T-helper 9 cell (primary cell): ENCODE measurements around the gene PNMT.

Experiments used
- DNase-seq: peaks from one replicate; pipeline ENCODE4 v3.0.0-alpha.2; 2020

The PNMT gene

GRCh38 chr17:39671651-39672521 lies 3.6 kb downstream of the PNMT start:
- no peak for DNase-seq

- DNase-seq = no peak
Observed at GRCh38 chr17:39672522-39673334, 4.5 kb downstream of the PNMT start.

DNA sequence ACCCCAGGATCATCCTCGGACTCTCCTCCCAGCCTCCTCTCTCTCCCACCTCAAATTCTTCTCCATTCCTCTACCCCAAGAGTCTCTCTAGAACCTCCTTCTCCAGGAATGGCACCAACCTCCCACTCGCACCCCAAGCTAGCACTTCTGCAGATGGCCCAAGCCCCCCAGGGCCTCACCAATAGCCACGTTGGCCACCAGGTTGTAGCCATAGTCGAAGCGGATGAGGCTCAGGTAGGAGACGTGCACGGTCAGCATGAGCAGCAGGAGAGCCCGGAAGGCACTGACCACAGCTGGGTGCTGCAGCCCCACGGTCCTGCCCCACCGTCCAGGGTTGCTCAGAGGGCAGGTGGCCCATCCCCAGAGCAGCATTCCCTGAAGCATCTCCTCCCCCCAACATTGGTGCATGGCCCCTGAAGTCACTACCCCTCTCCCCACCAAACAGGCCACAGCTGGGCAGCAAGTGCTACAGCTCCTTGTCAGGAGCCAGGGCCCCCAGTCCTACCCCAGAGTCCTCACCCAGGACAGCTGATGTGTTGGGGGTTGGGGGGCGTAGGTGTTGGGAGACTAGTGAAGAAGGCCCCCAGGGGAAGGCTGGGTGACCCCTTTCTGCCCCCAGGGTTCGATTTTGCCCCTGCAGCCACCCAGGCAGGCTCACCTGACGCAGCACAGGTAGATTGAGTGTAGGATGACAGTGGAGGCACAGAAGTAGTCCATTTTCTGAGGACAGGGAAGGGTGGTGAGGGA lies 5.3 kb downstream of the PNMT start:
- no peak for DNase-seq

GRCh38 chr17:39674179-39674578 lies 5.9 kb downstream of the PNMT start:
- DNase-seq = no peak

DNA sequence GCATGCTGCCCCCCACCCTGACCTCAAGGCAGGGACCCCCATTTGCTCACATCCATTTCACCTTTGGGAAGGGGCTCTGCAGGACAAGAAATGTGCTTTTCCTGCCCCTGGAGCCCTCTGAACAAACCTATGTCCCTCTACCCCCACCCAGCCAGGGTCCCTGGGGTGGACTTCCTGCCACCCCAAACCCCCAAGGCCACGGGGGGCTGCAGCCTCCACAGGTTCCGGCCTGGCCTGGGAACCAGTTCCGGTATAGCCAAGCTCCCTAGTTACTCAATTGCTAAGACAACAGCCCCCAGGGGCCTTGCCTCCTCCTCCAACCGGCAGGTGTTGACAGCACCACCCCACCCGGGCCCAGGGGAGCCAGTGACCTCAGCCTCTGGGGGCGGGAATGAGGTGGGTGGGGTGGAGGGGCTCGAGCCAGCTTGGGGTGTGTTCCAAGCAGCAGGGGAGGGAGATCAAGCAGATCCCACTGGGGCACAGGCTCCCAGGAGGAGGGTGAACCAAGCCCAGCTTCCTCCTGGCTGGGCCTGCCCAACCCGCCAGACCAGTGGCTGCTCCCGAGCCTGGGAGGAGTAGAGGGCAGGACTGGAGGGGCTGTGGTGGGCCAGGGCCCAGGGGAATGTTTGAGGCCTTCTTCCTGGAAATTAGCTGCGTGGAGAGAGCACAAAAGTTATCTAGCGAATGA lies 6.6 kb downstream of the PNMT start:
- DNase-seq = no peak

- no peak for DNase-seq
Observed at GRCh38 chr17:39675390-39676082, 7.3 kb downstream of the PNMT start.

DNA sequence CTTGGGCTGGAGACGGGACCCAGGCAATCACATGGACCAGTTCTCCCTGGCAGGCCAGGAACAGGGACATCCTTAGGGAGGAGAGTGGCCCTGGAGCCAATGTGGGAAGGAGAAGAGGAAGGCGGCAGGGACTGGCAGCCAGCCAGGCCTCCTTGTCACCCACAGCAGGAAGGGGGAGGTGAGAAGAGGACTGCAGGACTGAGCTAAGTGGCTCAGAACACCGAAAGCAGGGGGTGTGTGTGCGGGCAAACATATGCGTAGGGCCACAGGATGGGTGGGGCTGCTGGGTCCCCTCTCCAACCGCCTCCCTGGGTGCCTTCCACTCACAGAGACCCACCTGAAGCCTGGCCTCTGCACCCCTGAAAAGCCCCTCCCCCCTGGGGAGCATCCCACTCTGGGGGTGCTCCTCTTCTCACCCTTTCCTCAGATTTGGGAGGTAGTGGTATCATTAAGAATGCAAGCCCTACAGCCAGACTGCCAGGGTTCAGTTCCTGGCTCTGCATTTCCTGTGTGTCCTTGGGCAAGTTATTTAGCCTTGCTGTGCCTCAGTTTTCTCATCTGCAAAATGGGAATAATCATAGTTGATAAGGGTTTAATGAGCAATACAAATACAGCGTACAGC lies 8.1 kb downstream of the PNMT start:
- peak; percentile 20 for DNase-seq

GRCh38 chr17:39677072-39677471 lies 8.8 kb downstream of the PNMT start:
- no peak for DNase-seq

DNA sequence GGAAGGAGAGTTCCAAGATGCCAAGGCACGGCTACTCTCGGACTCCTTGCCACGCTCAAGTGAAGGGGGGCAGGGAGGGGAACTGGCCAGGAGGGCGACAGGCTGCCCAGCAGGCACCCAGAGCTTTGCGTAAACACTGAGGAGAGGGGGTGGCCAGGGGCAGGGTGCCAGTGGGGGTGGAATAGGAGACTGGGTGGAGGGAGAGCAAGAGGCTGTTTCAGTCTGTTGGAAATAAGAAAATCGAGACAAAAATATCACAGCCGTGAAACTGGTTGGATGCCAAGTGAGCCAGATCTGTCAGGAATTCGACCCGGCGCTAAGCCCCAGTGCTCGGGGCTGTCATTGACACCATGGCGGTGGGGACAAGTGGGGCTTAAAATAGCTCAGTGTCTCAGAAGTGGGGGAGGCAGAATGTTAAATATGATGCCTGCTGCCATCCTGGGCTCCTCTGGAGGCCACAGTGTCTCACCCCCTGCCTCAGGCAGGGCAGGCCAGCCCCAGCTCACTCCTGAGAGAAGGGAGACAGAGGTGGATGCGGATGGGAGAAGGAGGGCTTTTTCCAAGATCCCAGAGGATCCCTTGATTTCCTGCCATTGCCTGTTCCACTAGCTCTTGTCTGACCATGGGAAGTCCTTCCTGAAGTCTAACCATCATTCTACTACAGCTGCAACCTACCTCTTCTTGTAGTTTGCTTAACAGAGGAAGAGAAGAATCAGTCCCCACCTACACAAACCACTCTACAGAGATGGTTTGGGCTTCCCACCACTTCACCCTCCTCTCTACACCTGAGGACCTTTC lies 9.5 kb downstream of the PNMT start:
- DNase-seq = no peak

DNA sequence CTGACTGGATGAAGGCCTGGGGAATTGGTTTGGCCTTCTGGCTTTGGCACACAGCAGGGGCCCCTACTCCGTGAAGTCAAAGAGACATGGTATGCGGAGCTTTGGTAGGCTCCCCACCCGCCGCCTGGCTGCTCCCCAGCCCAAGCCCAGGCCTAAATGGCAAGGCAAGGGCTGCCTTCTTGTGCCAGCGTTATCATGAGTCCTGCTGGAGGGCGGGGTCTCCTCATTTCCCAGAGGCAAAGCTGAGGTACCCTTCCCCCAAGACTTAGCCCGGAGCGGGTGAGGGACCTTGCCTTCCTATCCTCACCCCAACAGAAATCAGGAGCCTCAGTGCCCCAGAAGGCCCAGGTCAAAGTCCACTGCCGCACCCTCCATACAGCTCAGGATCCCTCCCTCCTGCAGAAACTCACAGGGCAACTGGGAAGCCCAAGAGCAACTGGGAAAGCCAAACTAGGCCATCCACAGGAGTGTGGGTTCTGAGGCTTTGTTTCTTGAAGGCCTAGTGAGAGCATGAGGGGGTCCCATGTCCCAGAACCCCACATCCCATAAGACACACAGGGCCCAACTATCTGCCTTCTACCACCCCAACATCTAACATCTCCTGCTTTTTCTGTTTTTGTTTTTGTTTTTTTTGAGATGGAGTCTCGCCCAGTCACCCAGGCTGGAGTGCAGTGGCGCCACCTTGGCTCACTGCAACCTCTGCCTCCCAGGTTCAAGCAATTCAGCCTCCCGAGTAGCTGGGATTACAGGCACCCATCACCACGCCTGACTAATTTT lies 10.3 kb downstream of the PNMT start:
- DNase-seq = no peak

- DNase-seq = peak; percentile 27
Observed at GRCh38 chr17:39679521-39680192, 11.4 kb downstream of the PNMT start.

- DNase-seq = no peak
Observed at GRCh38 chr17:39683295-39683939, 15.2 kb downstream of the PNMT start.

DNA sequence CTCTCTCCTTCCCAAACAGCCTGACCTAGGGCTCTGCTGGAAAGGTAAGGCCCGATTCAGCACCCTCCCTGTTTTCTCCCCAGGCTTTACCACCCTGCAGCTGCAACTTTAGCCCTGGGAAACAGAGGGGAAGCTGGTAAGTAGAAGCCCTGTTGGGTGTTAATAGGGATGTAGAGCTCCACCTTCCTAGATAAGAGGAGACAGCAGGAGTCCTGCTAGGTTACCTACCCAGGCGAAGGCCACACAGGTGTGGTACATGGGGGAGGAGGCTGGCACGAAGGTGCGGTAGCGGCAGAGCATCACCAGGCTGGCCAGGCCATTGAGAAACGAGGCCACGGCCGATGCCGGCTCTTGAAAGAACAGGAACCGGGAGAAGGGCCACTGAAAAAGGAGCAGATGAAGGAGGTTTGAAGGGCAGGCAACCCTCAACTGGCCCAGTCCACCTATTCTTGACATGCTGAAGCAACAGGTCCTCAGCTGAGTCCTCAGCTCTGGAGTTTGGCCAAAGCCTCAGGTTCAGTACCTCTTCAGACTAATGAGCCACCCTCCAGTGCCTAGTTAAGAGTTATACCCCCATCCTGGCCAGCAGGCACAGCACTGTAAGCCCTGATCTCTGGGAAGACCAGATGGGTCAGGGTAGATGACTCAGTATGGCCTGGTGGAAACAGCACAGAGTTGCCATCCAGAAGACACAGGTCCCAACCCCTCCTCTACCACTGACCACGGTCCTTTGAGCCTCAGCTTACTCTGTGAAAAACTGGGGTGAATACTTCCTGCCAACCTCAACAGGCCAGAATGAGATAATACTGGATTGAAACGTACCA lies 16.3 kb downstream of the PNMT start:
- no peak for DNase-seq

DNA sequence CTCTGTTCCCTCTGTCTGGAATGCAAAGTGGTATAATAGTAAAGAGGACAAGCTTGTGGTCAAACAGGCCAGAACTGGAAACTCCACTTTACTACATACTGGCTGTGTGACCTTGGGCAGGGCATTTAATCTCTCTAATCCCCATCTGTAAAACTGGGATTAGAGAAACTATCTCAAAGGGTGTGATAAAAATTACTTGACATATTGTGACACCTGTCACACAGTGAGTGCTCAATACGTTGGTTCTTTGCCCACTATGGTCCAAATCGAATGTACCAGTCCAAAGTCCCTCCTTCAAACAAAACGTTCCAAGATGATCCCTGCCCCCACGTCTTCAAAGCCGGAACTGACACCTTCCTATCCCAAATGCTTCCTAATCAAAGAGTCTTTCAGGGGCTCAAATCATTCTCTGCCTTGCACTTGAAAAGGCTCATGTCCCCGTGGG lies 18.9 kb downstream of the PNMT start:
- no peak for DNase-seq

GRCh38 chr17:39687546-39688474 lies 19.6 kb downstream of the PNMT start, which contains the start of gene PGAP3:
Gene PGAP3, minus strand, starts transcription at chr17:39688057. Its CDS starts 43 bp downstream, at chr17:39688014.
- DNase-seq = peak; percentile 71

GRCh38 chr17:39688475-39688835 lies 20.2 kb downstream of the PNMT start:
- DNase-seq = no peak
